GM12801 (cell line): ENCODE measurements around the gene IRF6.

Source experiments
- CTCF ChIP-seq: IDR thresholded peaks from one replicate; pipeline ENCODE4 v1.5.1; 2011; ENCODE audit warnings: control low read depth; ENCODE audit not compliant: insufficient read length; ENCODE audit errors: extremely low read depth

The IRF6 gene

GRCh38 chr1:209809611-209810010 lies 3.7 kb upstream of the IRF6 start:
- no peak for TF ChIP-seq CTCF

- no peak for TF ChIP-seq CTCF
Measured at GRCh38 chr1:209808059-209808581, 2.2 kb upstream of the IRF6 start.

- no peak for TF ChIP-seq CTCF
Measured at GRCh38 chr1:209807509-209807908, 1.6 kb upstream of the IRF6 start.

- no peak for TF ChIP-seq CTCF
Measured at GRCh38 chr1:209805341-209805781, 581 bp downstream of the IRF6 start.

GRCh38 chr1:209803568-209803967 lies 2.4 kb downstream of the IRF6 start:
- no peak for TF ChIP-seq CTCF

GRCh38 chr1:209802780-209803152 lies 3.2 kb downstream of the IRF6 start:
- no peak for TF ChIP-seq CTCF

- TF ChIP-seq CTCF: no peak
Measured at GRCh38 chr1:209802117-209802779, 3.7 kb downstream of the IRF6 start.
